HEK293 (cell line): ENCODE results near the gene GALNT2.
A peak's percentile ranks its signal among the peaks of the same experiment; 100 is the strongest.

Experiments used
- GFI1B ChIP-seq: fragments of 450-650 bp; formaldehyde crosslinking; IDR thresholded peaks from 2 replicates; pipeline ENCODE4 v1.5.1; 2016; ENCODE audit warnings: missing biosample characterization, missing genetic modification characterization
- HOXA7 ChIP-seq: sonication (generic); formaldehyde crosslinking; IDR thresholded peaks from 2 replicates; pipeline ENCODE4 v1.8.1; 2022; ENCODE audit warnings: missing genetic modification reagents, borderline replicate concordance
- IKZF3 ChIP-seq: fragments of 450-650 bp; IDR thresholded peaks from 2 replicates; pipeline ENCODE4 v1.5.0; 2018; ENCODE audit warnings: missing biosample characterization, mild to moderate bottlenecking, missing genetic modification characterization, moderate library complexity
- KLF16 ChIP-seq: fragments of 450-650 bp; formaldehyde crosslinking; IDR thresholded peaks from 2 replicates; pipeline ENCODE4 v1.5.1; 2017; ENCODE audit warnings: missing biosample characterization, missing genetic modification characterization
- PRDM2 ChIP-seq: fragments of 450-650 bp; formaldehyde crosslinking; IDR thresholded peaks from 2 replicates; pipeline ENCODE4 v1.5.1; 2016; ENCODE audit warnings: missing biosample characterization, missing genetic modification characterization, borderline replicate concordance
- RBAK ChIP-seq: fragments of 450-650 bp; formaldehyde crosslinking; IDR thresholded peaks from 2 replicates; pipeline ENCODE4 v1.5.1; 2016; ENCODE audit warnings: missing biosample characterization, missing genetic modification characterization
- REST ChIP-seq: fragments of 450-650 bp; formaldehyde crosslinking; IDR thresholded peaks from 2 replicates; pipeline ENCODE4 v1.5.1; 2016; ENCODE audit warnings: missing biosample characterization, missing genetic modification characterization
- SCRT2 ChIP-seq: fragments of 450-650 bp; formaldehyde crosslinking; IDR thresholded peaks from 2 replicates; pipeline ENCODE4 v1.5.1; 2016; ENCODE audit warnings: missing biosample characterization, missing genetic modification characterization
- SP2 ChIP-seq: fragments of 450-650 bp; formaldehyde crosslinking; IDR thresholded peaks from 2 replicates; pipeline ENCODE4 v1.5.1; 2016; ENCODE audit warnings: missing biosample characterization, missing genetic modification characterization
- WT1 ChIP-seq: fragments of 450-650 bp; formaldehyde crosslinking; IDR thresholded peaks from 2 replicates; pipeline ENCODE4 v1.5.1; 2016; ENCODE audit warnings: missing biosample characterization, missing genetic modification characterization
- ZBTB17 ChIP-seq: fragments of 450-650 bp; formaldehyde crosslinking; IDR thresholded peaks from 2 replicates; pipeline ENCODE4 v1.5.1; 2016; ENCODE audit warnings: missing biosample characterization, missing genetic modification characterization
- ZBTB20 ChIP-seq: fragments of 450-650 bp; formaldehyde crosslinking; IDR thresholded peaks from 2 replicates; pipeline ENCODE4 v1.5.1; 2016; ENCODE audit warnings: missing biosample characterization, missing genetic modification characterization
- ZNF112 ChIP-seq: fragments of 450-650 bp; formaldehyde crosslinking; IDR thresholded peaks from 2 replicates; pipeline ENCODE4 v1.5.0; 2017; ENCODE audit warnings: missing biosample characterization, missing genetic modification characterization
- ZNF138 ChIP-seq: fragments of 450-650 bp; formaldehyde crosslinking; IDR thresholded peaks from 2 replicates; pipeline ENCODE4 v1.5.1; 2016; ENCODE audit warnings: missing biosample characterization, missing genetic modification characterization, borderline replicate concordance
- ZNF157 ChIP-seq: fragments of 450-650 bp; formaldehyde crosslinking; IDR thresholded peaks from 2 replicates; pipeline ENCODE4 v1.5.1; 2016; ENCODE audit warnings: missing biosample characterization, missing genetic modification characterization
- ZNF174 ChIP-seq: fragments of 450-650 bp; formaldehyde crosslinking; IDR thresholded peaks from 2 replicates; pipeline ENCODE4 v1.5.0; 2017; ENCODE audit warnings: missing biosample characterization, mild to moderate bottlenecking, missing genetic modification characterization
- ZNF202 ChIP-seq: fragments of 450-650 bp; formaldehyde crosslinking; IDR thresholded peaks from 2 replicates; pipeline ENCODE4 v1.5.1; 2016; ENCODE audit warnings: missing biosample characterization, missing genetic modification characterization, borderline replicate concordance
- ZNF24 ChIP-seq: fragments of 450-650 bp; formaldehyde crosslinking; IDR thresholded peaks from 2 replicates; pipeline ENCODE4 v1.5.1; 2016; ENCODE audit warnings: missing biosample characterization, missing genetic modification characterization
- ZNF266 ChIP-seq: fragments of 450-650 bp; formaldehyde crosslinking; IDR thresholded peaks from 2 replicates; pipeline ENCODE4 v1.5.1; 2016; ENCODE audit warnings: missing biosample characterization, missing genetic modification characterization, low read depth
- ZNF335 ChIP-seq: fragments of 450-650 bp; formaldehyde crosslinking; conservative IDR thresholded peaks from 2 replicates; pipeline ENCODE4 v1.5.1; 2016; ENCODE audit warnings: missing biosample characterization, missing genetic modification characterization
- ZNF449 ChIP-seq: fragments of 450-650 bp; formaldehyde crosslinking; IDR thresholded peaks from 2 replicates; pipeline ENCODE4 v1.5.1; 2017; ENCODE audit warnings: missing biosample characterization, mild to moderate bottlenecking, missing genetic modification characterization, moderate library complexity
- ZNF501 ChIP-seq: fragments of 450-650 bp; formaldehyde crosslinking; IDR thresholded peaks from 2 replicates; pipeline ENCODE4 v1.5.1; 2016; ENCODE audit warnings: missing biosample characterization, missing genetic modification characterization
- ZNF510 ChIP-seq: fragments of 450-650 bp; formaldehyde crosslinking; IDR thresholded peaks from 2 replicates; pipeline ENCODE4 v1.5.1; 2018; ENCODE audit warnings: mild to moderate bottlenecking, missing genetic modification characterization, missing biosample characterization; ENCODE audit not compliant: insufficient replicate concordance
- ZNF514 ChIP-seq: fragments of 450-650 bp; formaldehyde crosslinking; IDR thresholded peaks from 2 replicates; pipeline ENCODE4 v1.5.1; 2016; ENCODE audit warnings: missing biosample characterization, missing genetic modification characterization
- ZNF561 ChIP-seq: fragments of 450-650 bp; IDR thresholded peaks from 2 replicates; pipeline ENCODE4 v1.5.1; 2018; ENCODE audit warnings: missing biosample characterization, missing genetic modification characterization, borderline replicate concordance
- ZNF677 ChIP-seq: fragments of 450-650 bp; IDR thresholded peaks from 2 replicates; pipeline ENCODE4 v1.5.0; 2018; ENCODE audit warnings: missing biosample characterization, mild to moderate bottlenecking, missing genetic modification characterization, moderate library complexity
- ZNF701 ChIP-seq: fragments of 450-650 bp; formaldehyde crosslinking; IDR thresholded peaks from 2 replicates; pipeline ENCODE4 v1.5.1; 2016; ENCODE audit warnings: missing biosample characterization, missing genetic modification characterization
- ZNF777 ChIP-seq: fragments of 450-650 bp; formaldehyde crosslinking; IDR thresholded peaks from 2 replicates; pipeline ENCODE4 v1.5.1; 2017; ENCODE audit warnings: missing biosample characterization, missing genetic modification characterization, borderline replicate concordance

Gene GALNT2

GRCh38 chr1:230073371-230074035, 6.5 kb downstream of the GALNT2 start (continued):
- no peak for TF ChIP-seq ZNF701 (tag by site-specific recombination)
- TF ChIP-seq ZNF677 (tag by site-specific recombination) = no peak
- TF ChIP-seq HOXA7 (CRISPR knock-in tag) = no peak
- no peak for TF ChIP-seq ZNF514 (tag by site-specific recombination)
- TF ChIP-seq PRDM2 (tag by site-specific recombination) = no peak
- TF ChIP-seq KLF16 (tag by site-specific recombination) = peak; percentile 20; the same call in 1 of the 2 replicates
- TF ChIP-seq ZBTB20 (tag by site-specific recombination) = no peak
- TF ChIP-seq ZNF202 (tag by site-specific recombination) = no peak
- no peak for TF ChIP-seq ZNF449 (tag by site-specific recombination)
- TF ChIP-seq WT1 (tag by site-specific recombination) = no peak
- TF ChIP-seq ZNF174 (tag by site-specific recombination) = no peak
- TF ChIP-seq ZNF138 (tag by site-specific recombination) = no peak
- no peak for TF ChIP-seq RBAK (tag by site-specific recombination)
- TF ChIP-seq ZBTB17 (tag by site-specific recombination) = peak; percentile 52
- TF ChIP-seq ZNF24 = peak; percentile 68; the same call in 1 of the 2 replicates
- TF ChIP-seq ZNF561 = no peak
- TF ChIP-seq ZNF112 (tag by site-specific recombination) = no peak
- TF ChIP-seq ZNF266 (tag by site-specific recombination) = no peak
- TF ChIP-seq ZNF501 (tag by site-specific recombination) = peak; percentile 41; the same call in 1 of the 2 replicates
- TF ChIP-seq GFI1B (tag by site-specific recombination) = no peak
- TF ChIP-seq ZNF777 (tag by site-specific recombination) = no peak
- TF ChIP-seq SP2 (tag by site-specific recombination) = peak; percentile 26; the same call in 1 of the 2 replicates
- TF ChIP-seq SCRT2 (tag by site-specific recombination) = no peak
- no peak for TF ChIP-seq ZNF335
- TF ChIP-seq ZNF510 (tag by site-specific recombination) = no peak
- peak; percentile 14; the same call in 1 of the 2 replicates for TF ChIP-seq IKZF3 (tag by site-specific recombination)
- no peak for TF ChIP-seq REST
- TF ChIP-seq ZNF157 = no peak
